Loucy (cell line): ENCODE results near the gene ARL5A.
"Not testable (repeated sequence)": the region's sequence is repeated elsewhere in the genome, so short reads cannot be mapped to it uniquely, and the experiment has no call there.

ENCODE experiments used
- H2AFZ ChIP-seq: fragments of 200-600 bp; sonication (generic); 2 replicates; pipeline ENCODE4 v1.6.0; 2016; ENCODE audit warnings: antibody characterized with exemption, mild to moderate bottlenecking, low read length, moderate library complexity
- H3F3A ChIP-seq: fragments of 200-600 bp; 2 replicates; pipeline ENCODE4 v1.6.0; 2016; ENCODE audit warnings: antibody characterized with exemption, low read depth, mild to moderate bottlenecking
- H3K27me3 ChIP-seq: fragments of 200-600 bp; sonication (generic); 2 replicates; pipeline ENCODE4 v1.6.1; 2014; ENCODE audit warnings: low read length, mild to moderate bottlenecking; ENCODE audit not compliant: insufficient read depth, poor library complexity, severe bottlenecking
- H3K36me3 ChIP-seq: fragments of 200-600 bp; sonication (generic); 2 replicates; pipeline ENCODE4 v1.6.1; 2016; ENCODE audit warnings: low read length; ENCODE audit not compliant: insufficient read depth
- H3K4me1 ChIP-seq: fragments of 200-600 bp; sonication (generic); 2 replicates; pipeline ENCODE4 v1.5.1; 2014; ENCODE audit warnings: low read length, mild to moderate bottlenecking; ENCODE audit not compliant: insufficient read depth, poor library complexity, severe bottlenecking
- H3K4me2 ChIP-seq: fragments of 200-600 bp; sonication (generic); 2 replicates; pipeline ENCODE4 v1.6.0; 2014; ENCODE audit warnings: antibody characterized with exemption, low read length, low read depth, mild to moderate bottlenecking; ENCODE audit not compliant: poor library complexity, severe bottlenecking
- H3K4me3 ChIP-seq: fragments of 200-600 bp; sonication (generic); 2 replicates; pipeline ENCODE4 v1.5.1; 2014; ENCODE audit warnings: low read length, mild to moderate bottlenecking, mixed read lengths; ENCODE audit not compliant: poor library complexity, severe bottlenecking
- H3K79me2 ChIP-seq: fragments of 200-600 bp; sonication (generic); 2 replicates; pipeline ENCODE4 v1.6.1; 2014; ENCODE audit warnings: low read length; ENCODE audit not compliant: insufficient read depth
- H3K9ac ChIP-seq: fragments of 200-600 bp; sonication (generic); 2 replicates; pipeline ENCODE4 v1.6.0; 2014; ENCODE audit warnings: mild to moderate bottlenecking, low read depth, low read length, moderate library complexity; ENCODE audit not compliant: poor library complexity, severe bottlenecking
- H3K9me2 ChIP-seq: fragments of 200-600 bp; sonication (generic); replicated peaks from 2 replicates; pipeline ENCODE4 v1.6.1; 2016; ENCODE audit warnings: low read depth, low read length, mixed read lengths
- H3K9me3 ChIP-seq: fragments of 200-600 bp; sonication (generic); 2 replicates; pipeline ENCODE4 v1.6.1; 2014; ENCODE audit warnings: mild to moderate bottlenecking, antibody characterized with exemption, low read length, low read depth; ENCODE audit not compliant: insufficient read depth
- H4K20me1 ChIP-seq: fragments of 200-600 bp; sonication (generic); 2 replicates; pipeline ENCODE4 v1.6.0; 2014; ENCODE audit warnings: antibody characterized with exemption, low read length, mild to moderate bottlenecking; ENCODE audit not compliant: insufficient read depth, poor library complexity, severe bottlenecking
- CTCF ChIP-seq: fragments of 200-600 bp; sonication (generic); conservative IDR thresholded peaks from 2 replicates; pipeline ENCODE4 v1.5.1; 2014; ENCODE audit warnings: mild to moderate bottlenecking, antibody characterized with exemption, low read length
- EZH2phosphoT487 ChIP-seq: fragments of 200-600 bp; IDR thresholded peaks from 2 replicates; pipeline ENCODE4 v1.6.1; 2018; ENCODE audit warnings: antibody characterized with exemption, mild to moderate bottlenecking, moderate library complexity, borderline replicate concordance

ARL5A gene, protein sequence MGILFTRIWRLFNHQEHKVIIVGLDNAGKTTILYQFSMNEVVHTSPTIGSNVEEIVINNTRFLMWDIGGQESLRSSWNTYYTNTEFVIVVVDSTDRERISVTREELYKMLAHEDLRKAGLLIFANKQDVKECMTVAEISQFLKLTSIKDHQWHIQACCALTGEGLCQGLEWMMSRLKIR

DNA sequence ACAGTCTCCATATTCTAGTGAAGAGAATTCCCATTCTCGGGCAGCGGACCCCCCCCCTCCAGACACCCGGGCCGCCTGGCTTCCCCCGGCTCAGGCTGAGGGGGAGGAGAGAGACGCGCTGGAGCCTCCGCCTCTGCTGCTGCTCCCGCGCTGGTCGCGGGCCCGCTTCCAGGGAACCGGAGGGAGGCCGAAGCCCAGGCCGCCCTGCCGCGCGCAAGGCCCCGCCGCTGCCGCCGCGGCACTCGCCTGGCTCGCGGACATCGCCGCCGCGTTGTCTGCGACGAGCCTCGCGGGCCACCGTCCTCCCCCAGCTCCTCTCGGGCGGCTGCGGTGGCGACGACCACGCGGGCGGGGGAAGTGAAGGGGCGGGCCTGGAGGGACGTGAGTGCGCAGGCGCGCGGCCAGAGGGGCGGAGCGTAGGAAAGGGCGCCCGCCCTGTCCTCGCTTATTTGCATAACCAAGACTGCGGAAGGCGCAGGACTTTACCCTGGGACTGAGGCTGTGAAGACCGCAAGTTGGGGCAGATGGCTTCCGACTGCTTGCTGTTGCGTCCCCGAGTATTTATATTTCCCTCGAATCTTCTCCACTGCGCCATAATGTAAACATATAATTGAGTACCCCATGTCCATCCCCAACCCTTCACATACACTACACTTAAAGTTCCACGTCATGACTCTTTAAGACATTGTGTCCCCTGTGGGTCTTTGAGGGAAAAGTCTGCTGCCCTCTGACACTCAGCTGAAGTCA lies at the start of gene ARL5A:
Gene ARL5A (minus strand): TSS at position 279 of the 747 bp plus-strand sequence. CDS start 245 bp downstream, at position 34.
- TF ChIP-seq EZH2phosphoT487 (no peak), CTCF (no peak)
- Histone ChIP-seq H4K20me1 (peaks cover 40% of the 10 kb centered on the region), H3K36me3 (no peaks in the 10 kb centered on the region), H2AFZ (peak within 1 kb of the TSS; percentile 90), H3F3A (no peaks in the 10 kb centered on the region), H3K4me3 (peak within 1 kb of the TSS; percentile 90), H3K4me2 (peak within 1 kb of the TSS; percentile 92), H3K9me3 (no peaks in the 10 kb centered on the region), H3K9me2 (no peaks in the 10 kb centered on the region), H3K9ac (peak within 1 kb of the TSS; percentile 89), H3K4me1 (peaks cover 41% of the 10 kb centered on the region), H3K79me2 (peaks cover 48% of the 10 kb centered on the region), H3K27me3 (no peaks in the 10 kb centered on the region)

DNA sequence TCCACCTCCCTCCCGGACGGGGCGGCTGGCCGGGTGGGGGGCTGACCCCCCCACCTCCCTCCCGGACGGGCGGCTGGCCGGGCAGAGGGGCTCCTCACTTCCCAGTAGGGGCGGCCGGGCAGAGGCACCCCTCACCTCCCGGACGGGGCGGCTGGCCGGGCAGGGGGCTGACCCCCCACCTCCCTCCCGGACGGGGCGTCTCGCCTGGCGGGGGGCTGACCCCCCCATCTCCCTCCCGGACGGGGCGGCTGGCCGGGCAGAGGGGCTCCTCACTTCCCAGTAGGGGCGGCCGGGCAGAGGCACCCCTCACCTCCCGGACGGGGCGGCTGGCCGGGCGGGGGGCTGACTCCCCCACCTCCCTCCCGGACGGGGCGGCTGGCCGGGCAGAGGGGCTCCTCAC lies 47.4 kb upstream of the ARL5A start:
- not testable (repeated sequence) for H3K36me3 ChIP-seq, H3K79me2 ChIP-seq, H3K4me2 ChIP-seq, H3K9me2 ChIP-seq, H3K9ac ChIP-seq, H3F3A ChIP-seq, H2AFZ ChIP-seq, H3K27me3 ChIP-seq, H4K20me1 ChIP-seq, H3K4me1 ChIP-seq, H3K9me3 ChIP-seq, H3K4me3 ChIP-seq

GRCh38 chr2:151872463-151872862 lies 44.2 kb upstream of the ARL5A start:
- Histone ChIP-seq H3K9ac (no peak overlapping the region), H3K4me3 (no peak overlapping the region), H3K4me1 (no peaks in the 10 kb centered on the region), H2AFZ (no peak overlapping the region), H3K36me3 (no peaks in the 10 kb centered on the region), H3K27me3 (no peaks in the 10 kb centered on the region), H3K9me2 (no peaks in the 10 kb centered on the region), H3K79me2 (no peaks in the 10 kb centered on the region), H3K9me3 (no peaks in the 10 kb centered on the region), H3F3A (no peaks in the 10 kb centered on the region), H4K20me1 (no peaks in the 10 kb centered on the region), H3K4me2 (no peak overlapping the region)
- TF ChIP-seq EZH2phosphoT487 (no peak), CTCF (no peak)
